GM21619 (cell line): ENCODE measurements around the gene ACOXL.
"Not testable (repeated sequence)": the region's sequence is repeated elsewhere in the genome, so short reads cannot be mapped to it uniquely, and the experiment has no call there.

Experiments used
- ATAC-seq: cut with Tn5 transposase; IDR thresholded peaks from one replicate; pipeline ENCODE4 v1.9.1; 2021; ENCODE audit not compliant: unreplicated experiment

ACOXL gene

GRCh38 chr2:111049792-111050640, 317.6 kb downstream of the ACOXL start:
- no peak for ATAC-seq

GRCh38 chr2:111050701-111051376, 318.5 kb downstream of the ACOXL start:
- no peak for ATAC-seq

DNA sequence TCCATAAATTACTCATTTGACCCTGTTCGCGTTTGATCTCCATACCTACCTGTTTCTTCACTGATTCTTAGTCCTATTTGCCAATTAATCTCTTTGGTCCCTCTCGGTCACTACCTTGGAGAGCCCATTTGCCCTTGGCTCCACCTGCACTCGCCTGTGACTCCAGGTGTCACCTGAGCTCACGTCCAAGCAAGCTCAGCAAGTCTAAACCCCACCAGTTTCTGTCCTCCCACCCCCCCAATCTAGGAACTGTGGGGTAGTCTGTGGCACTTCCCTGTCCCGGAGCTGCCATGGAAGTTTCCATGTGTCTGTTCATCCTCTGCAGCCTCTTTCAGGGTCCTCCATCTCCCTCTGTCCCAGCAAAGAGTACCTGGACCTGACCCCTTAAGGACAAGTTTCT, 320.2 kb downstream of the ACOXL start:
- ATAC-seq, result no peak

DNA sequence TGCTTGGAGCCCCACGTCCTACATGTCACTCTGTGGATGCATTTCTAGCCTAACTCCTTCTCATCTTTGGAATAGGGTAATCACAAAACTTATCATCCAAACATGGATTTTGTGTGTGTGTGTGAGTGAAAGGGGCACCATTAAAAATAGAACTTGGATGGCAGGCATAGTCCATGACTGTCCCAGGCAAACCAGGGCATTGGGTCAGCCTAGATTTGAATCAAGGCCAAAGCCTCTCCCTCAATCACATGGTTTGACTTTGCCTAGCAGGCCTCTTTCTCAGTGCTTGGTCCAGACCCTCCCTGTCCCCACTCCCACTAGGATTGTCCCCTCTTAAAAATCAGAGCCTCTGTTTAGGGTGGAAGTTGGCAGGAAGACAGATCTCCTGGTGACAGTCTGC, 320.9 kb downstream of the ACOXL start:
- ATAC-seq, result no peak

- no peak for ATAC-seq
Measured at GRCh38 chr2:111053825-111054515, 321.6 kb downstream of the ACOXL start.

DNA sequence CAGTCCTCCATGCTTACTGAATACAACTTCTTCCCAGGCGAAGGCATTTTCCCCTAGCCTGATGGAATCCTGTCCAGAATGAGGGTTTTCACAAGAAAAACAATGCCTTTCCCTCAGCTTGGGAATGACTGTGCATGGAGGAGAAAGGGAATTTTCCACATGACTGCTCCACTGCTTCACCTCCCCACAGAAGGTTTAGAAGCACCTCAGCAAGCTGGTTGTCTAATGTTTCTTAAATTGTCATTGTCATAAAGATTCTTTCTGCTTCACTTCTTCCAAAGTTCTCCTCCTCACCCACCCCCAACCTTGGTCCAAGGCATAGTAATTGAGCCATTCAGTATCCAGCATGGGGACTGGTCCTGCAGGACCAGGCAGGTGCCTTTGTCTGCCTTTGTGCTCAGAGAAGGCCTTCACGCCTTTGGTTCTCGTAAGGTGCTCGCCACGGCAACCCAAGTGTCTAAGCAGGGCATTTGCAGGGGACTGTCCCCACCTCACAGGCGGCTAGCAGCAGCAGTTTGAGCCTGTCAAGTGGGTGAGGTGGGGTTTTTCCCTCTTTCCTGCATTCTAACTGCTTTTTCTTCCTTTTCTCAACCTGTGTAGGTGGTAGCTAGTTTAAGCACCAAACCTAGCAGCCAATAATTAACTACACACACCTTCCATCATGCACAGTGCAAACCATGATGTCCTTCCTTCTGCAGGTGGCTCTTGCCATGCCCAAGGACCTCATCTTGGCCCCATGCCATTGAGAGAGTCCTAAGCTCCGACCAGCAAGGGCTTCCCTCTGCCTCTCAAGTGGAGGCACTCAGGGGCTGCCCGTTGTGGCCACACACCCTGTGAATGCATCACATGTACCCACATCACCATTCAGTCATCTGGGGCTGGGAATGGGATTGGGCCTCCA, 322.7 kb downstream of the ACOXL start:
- peak; percentile 79 for ATAC-seq

DNA sequence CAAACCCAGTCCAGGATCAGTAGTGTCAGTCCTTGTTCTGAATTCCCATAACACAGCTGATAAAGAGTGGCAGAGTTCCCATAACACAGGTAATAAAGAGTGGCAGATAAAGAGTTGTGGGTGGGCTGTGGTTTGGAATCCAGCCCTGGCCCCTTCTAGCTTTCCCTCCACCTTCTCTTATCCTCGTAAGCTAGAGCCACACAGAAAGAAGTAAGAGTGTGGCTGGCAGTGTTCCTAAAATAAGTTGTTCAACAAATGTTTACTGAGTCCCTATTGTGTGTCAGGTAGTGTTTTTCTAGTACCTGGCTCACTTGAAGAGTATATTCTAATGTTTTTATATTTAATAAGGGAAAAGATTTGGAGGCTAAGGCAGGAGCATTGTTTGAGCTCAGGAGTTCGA, 323.4 kb downstream of the ACOXL start:
- no peak for ATAC-seq

DNA sequence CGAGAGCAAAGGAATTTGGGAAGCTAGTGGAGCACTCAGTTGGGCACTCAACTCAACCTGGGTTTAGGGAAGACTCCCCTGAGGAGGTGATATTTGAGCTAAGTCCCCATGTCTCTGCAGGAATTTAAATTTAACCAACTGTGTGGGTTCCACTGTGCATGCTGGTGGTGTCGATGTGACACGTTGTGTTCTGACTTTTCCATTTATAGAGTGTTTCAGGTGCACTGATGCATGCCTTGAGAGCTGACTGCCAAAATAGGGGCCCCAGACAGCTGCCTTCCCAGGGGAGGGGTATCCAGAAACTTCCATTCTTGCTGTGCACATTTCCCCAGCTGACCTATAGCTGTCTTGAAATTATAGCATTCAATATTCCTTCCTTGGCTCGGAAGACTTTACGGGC, 324.7 kb downstream of the ACOXL start:
- ATAC-seq, result no peak

DNA sequence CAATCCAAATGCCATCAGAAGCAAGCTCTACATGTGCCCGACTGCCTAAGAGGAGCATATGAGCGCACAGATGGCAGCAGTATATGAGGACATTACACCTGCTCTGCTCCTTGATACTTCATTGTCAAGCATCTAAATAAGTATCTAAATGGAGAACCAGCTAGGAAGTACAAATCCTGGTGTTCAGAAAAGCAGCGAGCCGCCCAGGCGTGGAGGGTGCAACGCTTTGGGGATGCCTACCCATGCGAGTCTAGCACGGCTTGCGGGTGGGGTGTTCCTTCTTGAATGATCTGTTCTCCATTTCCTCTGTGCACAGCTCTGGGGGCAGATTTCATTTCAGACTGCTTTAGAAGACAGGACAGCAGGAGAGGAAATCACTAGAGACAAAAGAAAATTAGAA, 325.3 kb downstream of the ACOXL start:
- ATAC-seq, result no peak

- ATAC-seq, result no peak
Measured at GRCh38 chr2:111058264-111058663, 325.9 kb downstream of the ACOXL start.

GRCh38 chr2:111061191-111061590, 328.8 kb downstream of the ACOXL start:
- no peak for ATAC-seq

DNA sequence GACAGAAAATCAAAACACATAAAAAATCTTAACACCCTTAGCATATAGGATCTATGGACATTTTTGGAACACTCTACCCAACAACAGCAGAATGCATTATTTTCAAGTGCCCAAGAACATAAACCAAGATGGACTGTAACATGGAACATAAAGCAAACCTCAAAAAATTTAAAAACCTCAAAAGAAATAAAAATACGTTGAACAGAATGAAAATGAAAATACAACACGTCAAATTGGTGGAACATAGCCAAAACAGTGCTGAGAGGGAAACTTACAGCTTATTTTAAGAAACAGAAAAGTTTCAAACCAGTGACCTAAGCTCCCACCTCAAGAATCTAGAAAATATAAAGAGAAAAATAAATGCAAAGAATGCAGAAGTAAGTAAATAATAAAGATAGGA, 330.0 kb downstream of the ACOXL start:
- peak; percentile 61 for ATAC-seq

- ATAC-seq, result no peak
Measured at GRCh38 chr2:111066062-111066593, 333.8 kb downstream of the ACOXL start.

DNA sequence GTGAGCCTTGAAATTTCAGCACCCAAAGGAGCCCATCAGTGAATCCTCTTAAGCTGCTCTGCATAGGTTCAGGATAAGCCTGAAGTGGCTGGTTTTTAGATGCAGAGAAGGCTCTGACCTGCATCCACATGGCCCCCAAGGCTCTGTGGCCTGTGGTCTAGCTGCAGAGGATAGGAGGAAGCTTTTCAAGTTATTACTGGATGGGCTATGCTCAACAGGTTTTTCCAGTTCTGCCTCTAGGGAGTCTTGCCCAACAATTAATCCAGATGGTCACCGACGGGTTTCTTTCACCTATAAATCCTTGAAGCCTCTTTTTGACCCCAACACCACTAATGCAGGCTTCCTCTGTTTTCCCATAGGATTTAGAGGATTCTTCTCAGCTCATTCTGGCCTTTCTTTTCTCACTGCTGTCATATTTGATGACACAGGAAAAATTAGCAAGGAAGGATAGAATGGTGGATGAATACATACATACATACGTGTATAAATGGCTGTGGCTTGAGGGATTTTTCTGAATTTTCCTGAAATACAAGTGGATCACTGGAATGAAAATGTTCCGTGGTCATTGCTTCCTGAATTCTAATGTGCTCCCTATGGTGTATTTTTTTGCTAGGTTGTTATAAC, 336.2 kb downstream of the ACOXL start:
- ATAC-seq, result no peak

- no peak for ATAC-seq
Measured at GRCh38 chr2:111069722-111070121, 337.3 kb downstream of the ACOXL start.

DNA sequence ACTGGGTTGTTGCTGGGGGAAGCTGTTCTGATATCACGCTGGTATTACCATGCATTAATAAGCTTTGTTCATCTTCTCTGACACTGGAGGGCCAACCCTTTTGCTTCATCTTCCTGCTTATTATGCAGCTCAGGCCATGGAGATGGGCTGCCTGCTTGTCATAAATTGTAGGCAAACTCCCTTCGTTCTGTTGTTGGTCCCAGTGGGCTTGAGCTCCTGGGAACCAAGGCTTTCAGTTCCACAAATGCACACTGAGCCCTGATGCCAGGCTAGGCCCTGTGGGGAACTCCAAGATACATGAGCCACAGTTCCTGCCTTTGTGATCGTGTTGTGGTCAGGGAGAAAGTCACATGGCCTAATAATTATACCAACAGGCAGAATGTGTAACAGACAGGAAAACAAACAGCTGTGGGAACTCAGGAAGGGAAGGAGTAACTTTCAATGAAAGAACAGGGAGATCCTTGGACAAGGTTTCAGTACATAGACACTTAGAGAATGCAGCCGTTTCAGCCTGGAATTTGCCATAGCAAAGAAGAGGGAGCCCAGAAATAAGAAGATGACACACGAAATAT, 339.3 kb downstream of the ACOXL start:
- no peak for ATAC-seq

GRCh38 chr2:111072220-111072871, 340.0 kb downstream of the ACOXL start:
- ATAC-seq, result no peak

- not testable (repeated sequence) for ATAC-seq
Measured at GRCh38 chr2:111082659-111083058, 350.3 kb downstream of the ACOXL start.

GRCh38 chr2:111091811-111092211, 359.4 kb downstream of the ACOXL start:
- no peak for ATAC-seq
